B cell (primary cell): ENCODE results near the gene ZC3H18. TPM values are rescaled to one million over a fixed set of nuclear protein-coding genes. Genes with fewer than 3 reads are reported as not detected.

Experiments
- ATAC-seq: fragments of 200-7000 bp; cut with Tn5 transposase; one replicate; pipeline ENCODE4 v1.10.0; 2021; ENCODE audit warnings: low read depth, mild to moderate bottlenecking, moderate number of reproducible peaks, moderate library complexity
- CTCF ChIA-PET: fragments of 350-600 bp; sonication (Branson Sonifier 250); formaldehyde crosslinking; loops from one replicate; lab custom pipeline; 2021; ENCODE audit warnings: antibody characterized with exemption, inconsistent platforms; lab: Charles Lee
- POLR2A ChIA-PET: fragments of 350-600 bp; sonication (Branson Sonifier 250); formaldehyde crosslinking; loops from one replicate; lab custom pipeline; 2021; ENCODE audit warnings: antibody characterized with exemption; lab: Charles Lee
- DNase-seq: peaks from one replicate; pipeline ENCODE4 v3.0.0; 2013
- H2AFZ ChIP-seq: 2 replicates; pipeline ENCODE4 v1.6.1; 2012; ENCODE audit warnings: mild to moderate bottlenecking, low read depth, low read length; ENCODE audit not compliant: insufficient read depth, poor library complexity, severe bottlenecking
- H3K27ac ChIP-seq, 2 donors: 1 replicate in 1 of 2; 2 replicates in 1 of 2; pipeline ENCODE4 v1.5.1; 2012 to 2013; ENCODE audit warnings: low read length in 2 of 2, mild to moderate bottlenecking in 2 of 2, moderate library complexity in 1 of 2
- H3K27me3 ChIP-seq, 4 experiments: fragments of 200-600 bp in 1 of 4; sonication (generic) in 1 of 4; replicated peaks in 1 of 4; 1 replicate in 2 of 4; 2 replicates in 2 of 4; pipeline versions ENCODE4 v1.6.1 to v1.7.0; 2013 to 2016; ENCODE audit warnings: low read length in 3 of 4, mild to moderate bottlenecking in 2 of 4, mixed read lengths in 1 of 4, moderate library complexity in 1 of 4; ENCODE audit not compliant: insufficient read depth in 4 of 4, control insufficient read depth in 3 of 4; ENCODE audit errors: control extremely low read depth in 1 of 4
- H3K36me3 ChIP-seq, 2 experiments: replicated peaks in 1 of 2; 1 replicate in 1 of 2; 2 replicates in 1 of 2; pipeline versions ENCODE4 v1.6.1 to v1.7.1; 2013; ENCODE audit warnings: low read length in 1 of 2; ENCODE audit not compliant: insufficient read depth in 2 of 2, control insufficient read depth in 1 of 2; ENCODE audit errors: control extremely low read depth in 1 of 2, extremely low read depth in 1 of 2
- H3K4me1 ChIP-seq, 2 donors: fragments of 200-600 bp in 1 of 2; sonication (generic) in 1 of 2; 1 replicate in 1 of 2; 2 replicates in 1 of 2; pipeline versions ENCODE4 v1.5.1 to v1.6.1; 2013 to 2017; ENCODE audit warnings: low read length in 2 of 2; ENCODE audit not compliant: control insufficient read depth in 2 of 2, insufficient read depth in 2 of 2
- H3K4me2 ChIP-seq: replicated peaks from 2 replicates; pipeline ENCODE3; 2012; ENCODE audit warnings: mild to moderate bottlenecking, low read depth, low read length; ENCODE audit not compliant: poor library complexity, severe bottlenecking
- H3K4me3 ChIP-seq, 5 experiments: fragments of 200-600 bp in 1 of 5; sonication (generic) in 1 of 5; 1 replicate in 3 of 5; 2 replicates in 2 of 5; pipeline versions ENCODE4 v1.5.1 to v1.7.0; 2011 to 2016; ENCODE audit warnings: low read length in 4 of 5, mild to moderate bottlenecking in 4 of 5, low read depth in 2 of 5, control low read depth in 1 of 5, moderate library complexity in 1 of 5; ENCODE audit not compliant: insufficient read depth in 1 of 5; ENCODE audit errors: control extremely low read depth in 1 of 5, extremely low read depth in 1 of 5
- H3K79me2 ChIP-seq: fragments of 200-600 bp; sonication (generic); one replicate; pipeline ENCODE4 v1.6.0; 2016; ENCODE audit warnings: low read length; ENCODE audit not compliant: control insufficient read depth, insufficient read depth
- H3K9ac ChIP-seq: fragments of 200-600 bp; sonication (generic); 2 replicates; pipeline ENCODE4 v1.6.1; 2017; ENCODE audit warnings: mild to moderate bottlenecking, low read length, moderate library complexity
- H3K9me3 ChIP-seq, 3 donors: one replicate each; pipeline versions ENCODE4 v1.6.1 to v1.7.1; 2013; ENCODE audit warnings: low read length in 2 of 3; ENCODE audit not compliant: control insufficient read depth in 2 of 3, insufficient read depth in 1 of 3; ENCODE audit errors: control extremely low read depth in 1 of 3
- H4K20me1 ChIP-seq: 2 replicates; pipeline ENCODE4 v1.6.0; 2012; ENCODE audit warnings: mild to moderate bottlenecking, low read length; ENCODE audit not compliant: insufficient read depth, control insufficient read depth, poor library complexity, severe bottlenecking
- H3K27ac Mint-ChIP-seq: one replicate; pipeline ENCODE4 v1.8.0; 2021; ENCODE audit warnings: mixed read lengths
- H3K27me3 Mint-ChIP-seq: one replicate; pipeline ENCODE4 v1.8.0; 2021; ENCODE audit warnings: mixed read lengths
- H3K4me1 Mint-ChIP-seq: one replicate; pipeline ENCODE4 v1.8.0; 2021; ENCODE audit warnings: mixed read lengths
- H3K4me3 Mint-ChIP-seq: one replicate; pipeline ENCODE4 v1.8.0; 2021; ENCODE audit warnings: mixed read lengths
- H3K9me3 Mint-ChIP-seq: one replicate; pipeline ENCODE4 v1.8.0; 2022; ENCODE audit warnings: mixed read lengths; ENCODE audit not compliant: insufficient read depth
- CTCF ChIP-seq: fragments of 200-600 bp; IDR thresholded peaks from one replicate; pipeline ENCODE4 v1.8.0; 2022; ENCODE audit warnings: antibody characterized with exemption, mild to moderate bottlenecking
- EZH2 ChIP-seq: IDR thresholded peaks from 2 replicates; pipeline ENCODE4 v1.6.1; 2012; ENCODE audit warnings: borderline replicate concordance, low read depth, mild to moderate bottlenecking, moderate library complexity, low read length; ENCODE audit not compliant: insufficient read depth, poor library complexity, severe bottlenecking
- WGBS: methylation state at CpG from one replicate; pipeline ENCODE4 v1.1.5; 2013; ENCODE audit warnings: missing lambda C conversion rate; ENCODE audit not compliant: insufficient coverage; 5-methylcytosine and 5-hydroxymethylcytosine counted together
- intact Hi-C: fragments of 100-400 bp; cut with micrococcal nuclease; formaldehyde crosslinking; loops from one replicate; pipeline ENCODE4 v1.10.0; 2022
- polyA plus RNA-seq: library from polyadenylated mRNA; depleted of rRNA; stranded (reverse); fragments of >200 nt; gene quantifications from 2 replicates; pipeline ENCODE4 v1.2.3, GENCODE V29; 2012
- total RNA-seq, 2 donors: library from RNA; stranded (reverse); fragments of 120-200 nt in 1 of 2; gene quantifications; 1 replicate in 1 of 2; 2 replicates in 1 of 2; pipeline versions ENCODE4 v1.2.3 to v1.2.4, GENCODE V29; 2013 to 2022

Gene ZC3H18
- total and polyA plus RNA-seq, 2 donors (not counting 1 experiment from before 2014, with no cell fraction given) = 40.4 to 74.2 TPM

- no peak overlapping the region for H3K27ac Mint-ChIP-seq
- CTCF ChIA-PET = interaction anchor here (0.9 kb wide), 1 partner anchor 117 kb away, joined by 3 read pairs; no protein-coding TSS in a partner anchor
These were observed 87.2 kb downstream of the ZC3H18 start for GRCh38 chr16:88657371-88657770.

GRCh38 chr16:88658714-88659113, 88.5 kb downstream of the ZC3H18 start:
- CTCF ChIA-PET = no interaction called here
- Histone ChIP-seq H3K27me3 (no peaks in the 10 kb centered on the region), H2AFZ (no peak overlapping the region), H4K20me1 (no peaks in the 10 kb centered on the region), H3K9ac (no peak overlapping the region), H3K27ac (no peak overlapping the region), H3K79me2 (peaks cover 62% of the 10 kb centered on the region), H3K4me1 (peaks cover 13 to 20% of the 10 kb centered on the region in 2 donors), H3K4me3 (no peak overlapping the region), H3K36me3 (peaks cover 0 to 14% of the 10 kb centered on the region in 2 experiments), H3K9me3 (no peaks in the 10 kb centered on the region), H3K4me2 (no peak overlapping the region)
- Mint-ChIP-seq H3K4me3 (no peak overlapping the region), H3K27ac (peak overlapping the region; percentile 32), H3K27me3 (no peaks in the 10 kb centered on the region), H3K9me3 (no peaks in the 10 kb centered on the region), H3K4me1 (peaks cover 21% of the 10 kb centered on the region)
- DNase-seq (no peak), ATAC-seq (no peak)
- POLR2A ChIA-PET = interaction anchor here (0.6 kb wide), 1 partner anchor 125 kb away, joined by 3 read pairs; no protein-coding TSS in a partner anchor
- intact Hi-C loops = no loop called here
- TF ChIP-seq EZH2 (no peak), CTCF (no peak)
- 94% methylated on average over 12 of the region's 15 CpGs for WGBS

More at GRCh38 chr16:88657371-88657770, 87.2 kb downstream of the ZC3H18 start:
- Histone ChIP-seq H3K9ac (no peak overlapping the region), H3K27me3 (no peaks in the 10 kb centered on the region), H4K20me1 (no peaks in the 10 kb centered on the region), H3K27ac (no peak overlapping the region), H3K36me3 (peaks cover 0 to 17% of the 10 kb centered on the region in 2 experiments), H2AFZ (no peak overlapping the region), H3K79me2 (peaks cover 50% of the 10 kb centered on the region), H3K4me3 (no peak overlapping the region), H3K9me3 (no peaks in the 10 kb centered on the region), H3K4me1 (peaks cover 15 to 26% of the 10 kb centered on the region in 2 donors), H3K4me2 (no peak overlapping the region)
- Mint-ChIP-seq H3K9me3 (no peaks in the 10 kb centered on the region), H3K27me3 (no peaks in the 10 kb centered on the region), H3K4me3 (no peak overlapping the region), H3K4me1 (peaks cover 20% of the 10 kb centered on the region)
- 95% methylated on average over 19 of the region's 19 CpGs for WGBS
- POLR2A ChIA-PET = no interaction called here
- DNase-seq = no peak
- intact Hi-C loops = no loop called here
- no peak for TF ChIP-seq CTCF
- TF ChIP-seq EZH2 = no peak
- no peak for ATAC-seq
